Tongue (tissue), 2 donors: ENCODE data around the gene VEPH1. TPM values are rescaled to one million over a fixed set of nuclear protein-coding genes. Genes with fewer than 3 reads are reported as not detected.

Experiments
- DNase-seq: peaks from one replicate; pipeline ENCODE4 v3.0.0-alpha.2; 2015
- total RNA-seq: library from RNA; depleted of rRNA; stranded (reverse); fragments of >200 nt; gene quantifications from one replicate; pipeline ENCODE4 v1.2.3, GENCODE V29; 2014

The VEPH1 gene
- total RNA-seq, 1 donor from 2014 or later = 7.8 TPM

DNA sequence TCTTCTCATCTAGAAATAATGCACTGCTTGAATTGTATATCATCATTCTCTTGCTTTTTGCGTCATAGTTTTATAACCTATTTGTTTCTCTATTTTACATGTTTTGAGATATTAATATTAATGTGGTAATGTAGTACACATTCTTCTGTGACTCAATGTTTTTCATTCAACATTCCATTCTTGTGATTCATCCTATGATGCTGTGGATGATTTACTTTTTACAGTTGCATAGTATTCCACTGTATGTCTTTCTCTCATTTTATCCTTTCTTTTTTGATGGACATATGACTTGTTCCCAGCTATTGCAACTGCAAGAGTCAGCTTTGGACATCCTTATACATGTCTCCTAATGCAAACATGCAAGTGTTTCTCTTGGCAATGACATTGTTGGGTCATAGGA lies 20.6 kb upstream of the VEPH1 start:
- DNase-seq = no peak

DNA sequence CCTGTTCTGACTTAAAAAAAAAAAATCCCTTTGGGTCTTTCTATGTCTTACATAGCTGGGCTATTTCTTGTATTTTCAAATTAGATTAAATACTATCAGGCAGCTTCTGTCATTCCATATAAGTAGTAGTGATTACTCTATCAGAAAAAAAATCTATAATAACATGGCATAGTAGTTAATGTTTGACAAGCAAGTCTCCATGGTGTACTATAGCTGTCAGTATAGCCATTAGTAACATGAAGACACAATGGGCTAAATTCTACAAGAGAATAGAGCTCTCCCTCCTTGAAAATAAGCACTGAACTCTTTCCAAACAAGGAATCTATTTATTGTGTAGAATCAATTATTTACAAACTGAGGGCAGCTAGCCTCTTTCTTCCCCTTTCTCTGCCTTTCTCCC lies 19.4 kb upstream of the VEPH1 start:
- no peak for DNase-seq

DNA sequence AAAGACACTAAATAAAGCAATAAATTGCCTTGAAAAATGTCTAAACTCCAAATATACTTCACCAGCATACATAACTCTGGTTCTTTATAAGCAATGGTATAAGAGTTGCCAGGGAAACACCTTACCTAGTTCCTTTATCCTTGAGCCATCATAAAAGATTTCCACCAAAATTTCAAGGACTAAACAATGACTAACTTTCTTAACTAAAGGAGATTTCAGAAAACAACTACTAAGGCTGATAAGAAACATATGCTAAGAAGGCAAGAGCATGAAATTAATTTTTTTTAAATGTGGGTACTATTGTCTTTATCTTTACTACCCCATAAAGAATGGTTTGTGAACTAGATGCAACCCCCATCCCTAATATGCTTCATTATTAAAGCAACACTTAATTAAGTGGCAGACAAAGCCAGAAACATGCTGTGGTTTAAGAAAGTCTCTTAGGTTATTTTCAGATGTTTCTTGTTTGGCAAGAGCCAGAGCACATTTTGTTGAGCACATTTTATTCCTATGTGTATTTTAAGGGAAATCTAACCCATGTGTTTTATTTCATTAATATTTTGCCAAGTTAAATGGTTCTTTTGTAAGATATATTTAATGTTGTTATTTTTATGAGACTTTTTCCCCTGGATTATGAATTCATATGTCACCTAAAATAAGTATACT lies 17.4 kb upstream of the VEPH1 start:
- DNase-seq = no peak

DNA sequence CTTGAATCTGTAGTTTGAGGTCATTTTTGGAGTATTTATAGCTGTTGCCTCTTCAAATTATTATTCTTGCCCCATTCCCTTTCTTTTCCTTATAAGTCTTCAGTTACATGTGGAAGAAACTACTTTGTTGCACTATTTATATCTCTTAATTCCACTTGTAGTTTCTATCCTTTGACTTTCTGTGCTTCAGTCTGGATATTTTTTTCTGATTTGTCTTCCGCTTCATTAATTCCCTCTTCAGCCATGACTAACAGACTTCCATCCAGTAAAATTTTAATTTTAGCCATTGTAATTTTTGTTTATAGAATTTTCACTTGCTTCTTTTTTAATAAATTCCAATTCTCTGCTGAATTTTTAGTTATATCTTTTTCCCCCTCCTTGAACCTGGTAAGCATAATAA lies 15.7 kb upstream of the VEPH1 start:
- DNase-seq = no peak

DNA sequence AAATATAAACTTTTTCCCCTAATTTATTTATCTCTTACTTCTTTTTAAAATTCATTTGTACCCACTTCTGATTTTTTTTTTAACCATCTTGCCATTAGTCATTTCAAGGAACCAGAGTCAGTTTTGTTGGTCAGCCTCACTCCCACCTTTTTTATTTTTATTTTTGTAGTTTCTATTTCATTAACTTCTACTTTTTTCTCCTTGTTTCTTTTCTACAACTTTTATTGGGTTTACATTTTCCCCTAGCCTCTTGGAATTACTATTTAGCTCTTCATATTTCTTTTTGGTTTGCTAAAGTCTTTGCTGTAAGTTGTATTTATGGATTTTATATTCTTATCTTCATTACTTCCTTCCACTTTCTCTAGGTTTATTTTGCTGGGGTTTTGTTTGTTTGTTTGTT lies 13.7 kb upstream of the VEPH1 start:
- no peak for DNase-seq

DNA sequence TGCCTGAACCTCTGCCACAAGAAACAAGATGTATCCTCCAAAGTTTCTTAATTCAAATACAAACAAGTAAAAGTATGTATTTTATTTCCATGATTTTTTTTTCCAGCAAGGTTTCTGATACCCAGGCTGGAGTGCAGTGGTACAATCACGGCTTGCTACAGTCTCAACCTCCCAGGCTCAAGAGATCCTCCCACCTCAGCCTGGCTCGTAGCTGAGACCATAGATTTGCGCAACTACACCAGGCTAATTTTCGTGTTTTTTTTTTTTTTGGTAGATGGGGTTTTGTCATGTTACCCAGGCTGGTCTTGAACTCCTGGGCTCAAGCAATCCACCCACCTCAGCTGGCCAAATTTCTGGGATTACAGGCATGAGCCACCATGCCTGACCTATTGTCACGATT lies 12.2 kb upstream of the VEPH1 start:
- no peak for DNase-seq

DNA sequence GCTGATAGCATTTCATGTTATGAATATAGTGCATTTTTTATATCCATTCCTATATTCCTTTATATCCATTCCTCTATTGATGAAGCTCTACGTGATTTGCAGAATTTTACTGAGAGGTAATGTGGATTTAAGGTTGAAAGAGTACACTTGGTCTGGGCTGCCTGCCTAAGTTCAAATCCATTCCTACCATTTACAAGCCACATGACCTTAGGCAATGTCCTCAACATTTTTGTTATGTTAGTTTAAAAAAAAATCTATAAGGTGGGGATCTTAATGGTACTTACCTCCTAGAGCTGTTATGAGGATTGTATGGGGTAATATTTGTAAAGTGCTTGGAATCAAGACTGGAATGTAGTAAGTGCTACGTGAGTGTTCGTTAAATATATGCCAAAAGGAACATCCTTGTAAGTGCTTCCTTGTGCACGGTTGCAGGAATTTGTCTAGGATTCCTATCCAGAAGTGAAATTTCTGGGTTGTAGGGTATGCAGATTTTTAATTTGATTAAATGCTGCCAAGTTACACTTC lies 11.2 kb upstream of the VEPH1 start:
- DNase-seq = no peak

DNA sequence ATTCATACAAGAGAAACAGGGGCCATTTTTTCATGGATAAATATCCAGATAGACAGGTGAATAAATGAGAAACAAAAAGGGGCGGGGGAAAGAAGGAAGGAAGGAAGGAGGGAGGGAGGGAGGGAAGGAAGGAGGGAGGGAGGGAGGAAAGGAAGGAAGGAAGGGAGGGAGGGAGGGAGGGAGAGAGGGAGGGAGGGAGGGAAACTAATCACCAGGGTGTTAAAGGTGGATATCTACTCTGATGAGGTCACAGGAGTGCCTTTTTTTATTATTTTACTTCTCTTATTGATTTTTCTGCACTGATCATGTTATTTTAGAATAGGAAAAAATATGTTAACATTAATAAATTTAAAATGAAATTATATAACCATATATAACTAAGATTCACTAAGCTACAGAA lies 10.4 kb upstream of the VEPH1 start:
- no peak for DNase-seq

DNA sequence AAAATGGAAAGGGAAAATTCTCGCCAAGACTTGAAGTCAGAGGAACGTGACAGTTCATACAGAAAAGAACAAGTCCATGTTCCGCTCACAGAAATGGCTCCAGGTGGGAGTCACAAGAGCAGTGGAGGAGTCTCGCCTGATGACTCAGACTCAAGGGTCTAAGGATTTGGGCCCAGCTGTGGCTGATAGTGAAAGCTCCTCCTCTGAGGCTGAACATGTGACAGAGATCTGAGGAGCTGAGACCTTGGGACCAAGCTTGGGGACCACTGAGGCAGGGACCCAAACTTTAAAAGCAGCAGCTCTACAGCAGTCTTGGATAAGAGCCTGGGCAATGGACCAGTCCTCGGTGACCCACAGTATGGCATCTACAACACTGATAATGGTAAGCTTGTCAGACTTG lies 9.3 kb upstream of the VEPH1 start:
- no peak for DNase-seq

DNA sequence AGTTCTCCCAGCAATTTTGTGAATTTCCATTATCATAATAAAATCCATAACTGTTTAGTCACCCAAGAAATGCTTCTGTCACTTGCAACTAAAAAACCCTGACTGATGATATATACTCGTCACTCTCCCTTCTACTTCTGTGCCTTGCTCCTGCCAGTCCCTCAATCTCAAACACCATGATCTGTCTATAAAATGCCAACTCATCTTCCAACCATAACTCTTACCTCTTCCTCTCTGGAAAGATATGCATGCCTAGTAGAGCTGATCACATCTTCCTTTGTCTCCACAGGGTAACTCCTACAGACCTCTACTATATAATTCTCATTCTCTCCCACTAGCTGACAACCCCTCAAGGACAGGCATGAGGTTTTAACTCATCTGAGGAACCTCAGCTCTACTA lies 5.2 kb upstream of the VEPH1 start:
- DNase-seq = no peak

DNA sequence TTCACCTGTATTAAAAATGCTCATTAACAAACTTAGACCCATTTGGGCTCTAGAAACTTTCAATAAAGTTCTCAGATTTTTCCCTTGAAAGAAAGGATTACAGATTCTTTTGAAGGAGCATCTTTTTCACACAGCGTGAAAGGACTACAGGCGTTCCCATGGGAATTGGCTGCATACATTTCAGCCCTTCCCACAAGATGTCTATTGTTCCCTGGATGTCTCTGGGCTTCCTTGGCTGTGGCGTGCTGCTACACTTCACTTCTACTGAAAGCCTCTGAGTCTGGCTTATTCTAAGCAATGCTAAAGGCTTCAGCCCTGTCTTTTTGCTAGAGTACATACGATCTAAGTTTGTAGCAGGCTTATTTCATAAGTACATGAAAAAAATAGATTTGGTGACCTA lies 1.4 kb downstream of the VEPH1 start:
- DNase-seq = peak; percentile 8

DNA sequence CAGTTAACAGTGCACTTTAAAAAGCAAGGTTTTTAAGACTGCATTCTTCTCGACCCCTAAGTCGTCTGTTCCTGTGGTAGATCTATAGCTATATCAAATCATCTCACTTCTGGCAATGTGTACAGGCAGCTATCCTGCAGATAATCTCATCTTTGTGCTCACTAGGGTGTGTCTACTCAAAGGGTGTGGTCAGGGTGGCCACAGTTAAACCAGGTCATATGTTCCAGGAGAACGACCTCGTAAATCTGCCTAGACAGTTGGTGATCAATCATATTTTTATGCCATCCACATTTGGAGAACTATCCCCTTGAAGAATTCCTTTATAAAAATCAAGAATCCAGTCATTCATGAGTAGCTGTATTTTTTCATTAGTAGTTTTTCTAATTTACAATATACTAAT lies 3.0 kb downstream of the VEPH1 start:
- DNase-seq = no peak

DNA sequence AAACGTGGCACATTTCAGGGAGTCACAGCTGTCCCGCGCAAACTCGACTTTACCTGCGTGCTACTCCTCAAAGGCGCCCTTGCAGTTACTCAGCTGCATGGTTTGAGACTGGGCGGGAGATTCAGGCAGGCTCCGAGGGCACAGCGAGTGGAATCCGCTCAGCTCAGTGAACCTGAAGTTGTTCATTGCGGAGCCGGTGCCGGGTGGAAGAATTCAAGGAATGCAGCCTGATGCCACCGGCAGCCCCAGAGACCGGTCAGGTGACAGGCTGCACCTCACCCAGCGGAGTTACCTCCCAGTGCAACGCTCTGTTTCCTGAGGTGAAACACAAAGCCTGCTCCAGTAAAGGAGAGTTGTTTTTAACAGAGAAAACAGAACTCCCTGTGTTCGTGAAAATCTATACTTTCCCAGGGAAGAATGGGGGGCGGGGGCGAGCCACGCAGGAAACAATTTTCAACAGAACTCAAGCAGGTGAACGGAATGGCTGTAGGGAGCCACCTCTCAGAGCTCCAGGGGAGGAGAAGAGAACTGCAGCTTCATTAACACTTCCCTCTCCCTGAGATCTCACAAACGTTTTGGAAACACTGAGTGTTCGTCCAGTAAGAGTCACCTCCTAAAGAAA lies 3.8 kb downstream of the VEPH1 start:
- peak; percentile 35 for DNase-seq

DNA sequence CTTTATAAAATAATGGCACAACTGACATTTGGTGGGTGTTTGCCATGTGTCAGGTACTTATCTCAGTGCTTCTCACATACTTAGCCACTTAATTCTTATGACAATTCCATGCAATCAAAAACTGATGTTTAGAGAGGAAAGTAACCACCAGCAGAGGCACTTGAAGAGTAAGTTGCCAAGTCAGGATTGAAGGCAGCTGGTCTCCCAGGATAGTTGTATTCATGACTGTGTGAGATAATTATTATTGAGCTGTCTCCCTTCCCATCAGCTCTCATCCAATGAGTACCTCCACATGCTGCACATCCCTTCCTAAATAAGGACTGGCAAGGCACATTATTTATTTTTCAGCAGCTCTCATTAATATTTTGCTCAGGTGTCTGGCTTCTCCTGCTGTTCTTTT lies 4.8 kb downstream of the VEPH1 start:
- no peak for DNase-seq

DNA sequence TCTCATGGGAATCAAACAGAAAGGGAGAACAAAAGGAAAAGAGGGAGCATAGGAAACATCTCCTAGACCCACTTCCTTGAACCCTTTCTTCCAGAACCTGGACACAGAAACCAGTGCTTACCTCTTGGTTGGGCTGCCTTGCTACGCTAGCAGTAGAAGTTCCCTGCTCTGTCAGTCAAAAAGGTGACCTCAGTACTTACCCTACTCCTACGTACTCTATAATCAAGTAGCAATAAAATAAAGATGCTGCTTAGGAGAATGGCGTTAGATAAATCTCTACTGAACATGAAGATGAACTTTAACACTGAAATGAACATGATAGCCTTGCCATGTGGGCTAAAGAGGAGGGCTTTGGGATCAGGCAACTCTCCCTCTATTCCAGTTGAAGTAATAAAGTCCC lies 7.4 kb downstream of the VEPH1 start:
- no peak for DNase-seq

DNA sequence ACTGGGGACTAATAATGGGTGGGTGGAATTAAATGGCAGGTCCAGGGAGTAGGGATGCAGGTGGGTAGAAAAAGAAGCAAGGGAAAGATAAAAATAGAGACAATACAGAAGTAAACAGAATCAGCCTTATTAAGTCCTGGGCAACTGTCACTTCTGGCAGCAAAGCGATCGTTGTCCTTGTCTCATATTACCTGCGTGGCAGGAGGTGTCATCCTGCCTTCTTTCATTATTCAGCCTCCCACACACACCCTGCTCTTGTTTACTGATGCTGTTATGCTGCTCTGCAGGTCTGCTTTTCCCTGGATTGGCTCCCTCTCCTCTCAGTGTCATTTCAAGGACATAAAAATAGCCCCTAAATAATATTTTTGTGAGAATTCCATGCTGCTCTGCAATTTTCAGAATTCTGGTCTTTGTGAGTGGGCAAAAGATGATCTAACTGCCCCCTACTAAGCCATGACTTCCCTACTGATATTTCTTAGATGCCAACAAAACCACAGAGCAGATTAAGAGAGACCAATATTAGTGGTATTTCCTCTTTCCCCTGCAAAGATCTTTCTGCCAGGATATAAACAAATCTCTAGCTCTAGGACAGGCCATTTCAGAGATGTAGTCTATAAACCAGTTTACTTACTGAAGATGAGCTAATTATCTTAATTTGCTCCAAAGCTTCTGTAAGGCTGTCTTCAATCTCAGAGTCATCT lies 8.5 kb downstream of the VEPH1 start:
- DNase-seq = no peak

DNA sequence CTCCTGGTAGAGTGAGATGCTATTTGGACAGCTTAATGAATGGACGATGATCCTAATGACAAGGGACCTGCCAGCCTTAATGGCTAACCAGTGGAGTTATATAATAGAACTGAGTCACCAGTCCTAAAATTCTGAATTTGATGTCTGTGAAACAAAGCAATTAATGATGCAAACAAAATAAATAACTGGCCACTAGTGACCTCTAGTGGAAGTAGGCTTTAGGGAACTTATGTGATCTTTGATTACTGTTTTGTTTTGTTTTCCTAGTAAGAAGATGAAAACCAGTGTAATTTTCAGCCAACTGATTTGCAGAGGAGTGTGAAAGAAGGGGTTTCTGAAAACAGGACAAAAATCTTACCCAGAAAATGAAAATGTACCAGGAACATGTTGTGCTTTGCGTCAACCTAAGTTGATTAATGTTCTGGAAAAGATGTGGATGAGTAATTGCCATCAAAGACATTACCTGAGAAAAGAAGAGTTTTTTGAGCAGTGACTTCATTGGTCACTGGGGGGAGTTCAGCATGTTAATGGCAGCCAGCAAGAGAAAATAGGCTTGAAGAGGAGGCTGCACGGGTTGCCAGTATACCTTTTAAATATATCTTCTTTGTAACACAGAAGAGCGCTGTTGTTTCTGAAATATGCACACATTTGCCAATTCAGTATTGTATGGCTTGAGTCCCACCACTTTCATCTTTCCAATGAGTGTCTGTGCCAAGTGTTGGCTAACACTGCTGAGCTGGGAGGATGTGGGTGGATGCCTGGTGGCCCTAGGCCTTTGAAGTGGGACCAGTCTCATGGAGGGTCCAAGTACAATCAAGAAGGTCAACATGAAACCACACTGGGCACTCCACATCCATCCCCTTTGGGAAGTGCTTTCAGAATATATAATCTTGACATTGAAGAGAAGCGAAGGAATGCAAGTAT lies 9.3 kb downstream of the VEPH1 start:
- DNase-seq = peak; percentile 81

DNA sequence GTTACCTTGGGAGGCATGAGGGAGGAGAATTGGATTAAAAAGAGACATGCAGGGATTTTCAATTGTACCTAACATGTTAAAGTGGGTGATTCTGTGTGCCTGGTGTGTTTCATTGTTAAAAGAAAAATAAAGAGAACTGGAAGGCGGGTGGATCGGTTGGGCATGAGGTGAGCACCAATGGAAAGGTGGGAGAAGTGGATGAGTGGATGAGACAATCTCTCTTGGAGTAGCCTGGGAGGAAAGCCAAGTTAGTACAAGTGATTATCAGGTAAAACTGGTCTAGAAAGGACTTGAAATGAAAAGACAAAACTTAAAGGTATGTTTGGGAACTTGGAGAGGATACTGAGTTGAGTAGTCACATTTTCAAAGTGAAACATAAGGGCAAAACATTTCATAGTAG lies 12.1 kb downstream of the VEPH1 start:
- DNase-seq = no peak

DNA sequence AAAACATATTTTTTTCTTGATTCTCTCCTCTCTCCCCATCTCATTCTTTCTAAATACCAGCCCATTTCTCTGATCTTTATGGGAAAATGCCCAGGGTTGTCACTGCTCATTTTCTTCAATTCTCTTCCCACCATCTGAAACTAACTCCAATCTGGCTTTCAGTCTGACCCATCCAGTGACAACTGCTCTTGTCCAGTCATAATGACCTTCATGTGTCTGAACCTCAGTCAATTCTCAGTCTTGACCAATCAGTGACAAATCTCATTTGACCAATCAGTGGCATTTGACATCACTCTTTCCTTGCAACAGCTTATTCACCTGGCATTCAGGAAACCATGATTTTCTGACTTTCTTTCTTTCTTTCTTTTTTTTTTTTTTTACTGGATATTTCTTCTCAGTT lies 15.1 kb downstream of the VEPH1 start:
- no peak for DNase-seq

DNA sequence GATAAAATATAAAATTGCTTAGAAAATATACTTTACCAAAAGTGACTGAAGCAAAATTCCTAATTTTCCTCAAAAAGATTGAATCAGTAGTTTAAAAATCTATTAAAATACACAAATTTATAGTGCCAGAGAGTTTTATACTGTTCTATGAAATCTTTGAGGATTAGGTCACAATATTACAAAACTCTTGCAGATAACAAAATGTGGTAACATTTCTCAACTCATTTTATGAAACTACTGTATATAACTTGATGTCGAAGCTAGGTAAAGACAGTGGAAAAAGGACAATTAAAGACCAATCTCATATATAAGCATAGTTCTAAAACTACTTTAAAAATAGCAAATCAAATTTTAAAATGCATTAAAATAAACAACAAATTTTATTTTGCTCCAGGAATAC lies 15.9 kb downstream of the VEPH1 start:
- DNase-seq = no peak

DNA sequence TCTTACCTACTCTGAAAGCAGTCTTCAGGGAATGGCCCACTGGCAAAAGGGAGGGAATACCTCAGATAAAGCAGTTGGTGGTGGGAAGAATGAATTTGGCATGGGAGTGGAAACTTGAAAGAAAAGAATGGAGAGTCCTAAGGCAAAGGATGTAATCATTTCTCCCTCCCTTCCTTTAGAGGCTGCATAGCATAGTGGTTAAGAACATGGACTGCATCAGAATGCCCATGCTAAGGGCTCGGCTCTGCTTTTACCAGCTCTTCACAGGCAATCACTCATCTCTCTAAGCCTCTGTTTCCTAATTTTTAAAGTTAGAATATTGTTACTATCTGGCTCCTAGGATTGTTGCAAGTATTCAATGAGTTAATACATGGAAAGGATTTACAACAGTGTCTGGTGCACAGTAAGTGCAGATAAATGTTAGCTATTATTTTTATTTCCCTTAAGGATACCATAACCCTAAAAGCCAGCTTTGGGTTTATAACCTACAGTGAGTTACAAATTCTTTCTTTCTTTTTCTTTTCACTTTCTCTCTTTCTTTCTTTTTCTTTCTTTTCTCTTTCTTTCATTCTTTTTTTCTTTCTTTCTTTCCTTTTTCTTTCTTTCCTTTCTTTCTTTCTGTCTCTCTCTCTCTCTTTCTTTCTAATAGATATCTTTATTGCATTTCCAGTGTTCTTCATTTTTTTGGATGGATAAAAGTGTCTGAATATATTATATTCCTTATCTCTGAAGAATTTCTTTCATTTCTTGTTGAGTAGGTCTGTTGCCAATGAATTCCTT lies 23.6 kb downstream of the VEPH1 start:
- no peak for DNase-seq

DNA sequence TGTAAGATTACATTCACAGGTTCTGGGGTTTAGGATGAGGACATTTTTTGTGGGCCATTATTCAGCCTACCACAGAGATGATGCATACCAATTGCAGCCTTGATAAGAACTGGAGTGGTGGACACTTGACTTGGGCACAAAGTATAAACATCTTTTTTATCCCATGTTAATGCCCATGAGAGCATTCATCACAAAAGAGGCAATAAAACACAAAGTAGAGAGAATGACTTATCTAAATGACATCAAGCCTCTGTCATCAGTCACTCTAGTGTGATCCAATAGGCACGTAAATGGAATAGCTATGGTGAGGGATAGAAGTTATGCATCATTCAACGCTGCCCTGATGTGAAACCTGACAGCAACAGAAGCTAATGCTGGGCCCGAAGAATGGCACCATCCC lies 25.8 kb downstream of the VEPH1 start:
- no peak for DNase-seq
